ENCODE results near the gene RHOG.

The RHOG gene

DNA sequence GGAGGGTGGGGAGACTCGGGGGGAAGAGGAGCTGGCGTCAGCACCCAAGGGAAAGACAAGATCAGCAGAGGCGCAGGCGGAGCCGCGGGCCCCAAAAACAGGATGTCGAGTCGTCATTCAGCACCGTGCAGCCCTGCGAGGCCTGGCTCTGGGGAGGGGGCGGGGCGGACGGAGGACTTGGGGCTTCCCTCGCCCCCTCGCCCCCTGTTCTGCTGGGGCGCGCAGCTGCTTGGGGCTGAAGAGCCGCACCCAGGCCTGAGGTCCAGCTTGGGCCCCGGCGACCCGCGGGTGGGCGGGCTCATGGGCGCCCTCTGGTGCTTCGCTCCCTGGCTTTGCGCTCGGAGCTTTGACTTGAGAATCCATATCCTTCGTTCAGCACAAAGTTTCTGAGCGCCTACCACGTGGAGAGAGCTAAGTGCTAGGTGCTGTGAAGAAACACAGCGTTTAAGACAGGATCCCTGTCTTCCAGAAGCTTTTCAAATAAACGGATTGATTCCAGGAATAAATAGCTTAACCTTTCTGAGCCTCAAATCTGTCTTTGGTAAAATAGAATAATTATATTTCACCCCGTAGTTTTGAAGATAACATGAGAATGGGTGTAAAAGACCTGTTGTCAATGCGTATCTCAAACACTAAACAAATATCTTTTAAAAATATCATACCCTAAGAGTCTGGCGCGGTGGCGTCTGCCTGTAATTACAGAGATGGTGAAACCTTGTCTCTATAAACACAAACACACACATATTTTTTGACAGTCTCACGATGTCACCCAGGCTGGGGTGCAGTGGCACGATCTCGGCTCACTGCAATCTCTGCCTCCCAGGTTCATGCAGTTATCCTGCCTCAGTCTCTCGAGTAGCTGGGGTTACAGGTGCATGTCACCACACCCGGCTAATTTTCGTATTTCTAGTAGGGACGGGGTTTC lies 929 bp upstream of the RHOG start:
- peak overlapping the region; percentile 69 for H2BK120ac ChIP-seq (ENCODE audit: low read depth, low read length)
- peak overlapping the region; percentile 68 for H3K9ac ChIP-seq (ENCODE audit: low read length)
- peak overlapping the region; percentile 5 for H2BK5ac ChIP-seq (ENCODE audit: low read length)
- H3K4me1 ChIP-seq (ENCODE audit: control insufficient read depth, low read depth, low read length) = peaks cover 17% of the 10 kb centered on the region
- H3K27ac ChIP-seq (ENCODE audit: low read depth, low read length) = peak overlapping the region; percentile 55
- H3K4me3 ChIP-seq (ENCODE audit: low read length) = peak overlapping the region; percentile 8
- peak; percentile 88 for DNase-seq
- peaks cover 30% of the 10 kb centered on the region for H3K79me1 ChIP-seq (ENCODE audit: low read length)
- H3K4me2 ChIP-seq (ENCODE audit: low read length) = peak overlapping the region; percentile 16
- H3K27me3 ChIP-seq (ENCODE audit: insufficient read depth, low read length, poor library complexity) = no peaks in the 10 kb centered on the region
- no peak overlapping the region for H3K23ac ChIP-seq (ENCODE audit: low read length)
- no peak overlapping the region for H4K5ac ChIP-seq (ENCODE audit: low read length)
- peak overlapping the region; percentile 99 for H3K4ac ChIP-seq (ENCODE audit: low read depth, low read length)
- no peak overlapping the region for H2AK5ac ChIP-seq (ENCODE audit: low read length)
- H3K79me2 ChIP-seq (ENCODE audit: control insufficient read depth, insufficient read depth, low read length) = peaks cover 30% of the 10 kb centered on the region
- WGBS (ENCODE audit: extremely low coverage, insufficient coverage, low lambda C conversion rate) = no CpG with 5 or more reads among the region's 44 CpGs
- peak overlapping the region; percentile 92 for H4K8ac ChIP-seq (ENCODE audit: low read depth, low read length)
- no peaks in the 10 kb centered on the region for H3K36me3 ChIP-seq (ENCODE audit: control insufficient read depth, insufficient read depth, low read length)
- H2BK15ac ChIP-seq (replicated peaks; ENCODE audit: low read depth) = no peak overlapping the region
- H3K18ac ChIP-seq (ENCODE audit: low read length) = peak overlapping the region; percentile 97
- peak overlapping the region; percentile 90 for H3K56ac ChIP-seq (ENCODE audit: low read length)

DNA sequence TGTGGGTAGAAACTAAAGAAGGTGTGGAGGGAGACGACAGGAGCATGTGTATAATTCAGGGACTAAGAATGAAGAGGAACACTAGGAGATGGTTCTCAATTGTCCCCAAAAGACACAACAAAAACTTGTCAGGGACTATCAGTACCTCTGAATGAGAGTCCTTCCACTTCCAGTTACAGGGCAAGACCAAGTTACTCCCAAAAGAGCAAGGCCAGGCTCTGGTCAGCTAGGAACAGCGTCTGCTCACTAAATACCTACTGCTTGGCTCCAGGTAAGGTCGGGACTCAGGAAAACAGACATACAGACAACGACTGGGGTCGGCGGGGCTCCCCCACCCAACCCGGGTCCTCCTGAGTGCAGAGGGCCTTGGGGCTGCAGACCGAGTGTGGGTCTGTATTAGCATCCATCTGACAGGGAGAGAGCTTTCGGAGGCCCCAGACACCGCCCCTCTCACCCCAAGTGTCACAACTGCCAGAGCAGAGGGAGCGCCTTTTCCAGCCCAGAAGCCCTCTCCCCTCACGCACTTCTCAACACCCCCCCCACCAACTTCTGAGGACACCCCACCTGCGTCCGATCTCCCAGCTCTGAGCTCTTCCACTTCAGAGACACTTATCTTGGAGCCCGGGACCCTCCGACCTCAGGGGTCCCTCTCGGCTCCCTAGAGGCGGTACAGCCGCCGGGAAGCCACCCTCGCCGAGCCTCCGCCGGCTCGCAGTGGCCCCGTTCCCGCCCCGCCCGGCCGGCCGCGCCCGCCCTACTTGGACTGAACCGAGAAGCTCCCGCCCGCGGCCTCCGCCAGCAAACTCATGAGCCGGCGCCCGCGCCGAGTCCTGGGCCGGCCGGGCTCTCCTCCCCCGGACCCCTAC lies 522 bp downstream of the RHOG start:
- Histone ChIP-seq H3K9ac (ENCODE audit: low read length) (peak overlapping the region; percentile 87), H3K27ac (ENCODE audit: low read depth, low read length) (peak overlapping the region; percentile 42), H3K4me2 (ENCODE audit: low read length) (peak overlapping the region; percentile 79), H3K4me1 (ENCODE audit: control insufficient read depth, low read depth, low read length) (peaks cover 22% of the 10 kb centered on the region), H3K36me3 (ENCODE audit: control insufficient read depth, insufficient read depth, low read length) (no peaks in the 10 kb centered on the region), H2BK5ac (ENCODE audit: low read length) (no peak overlapping the region), H3K18ac (ENCODE audit: low read length) (peak overlapping the region; percentile 96), H3K56ac (ENCODE audit: low read length) (peak overlapping the region; percentile 86), H2AK5ac (ENCODE audit: low read length) (no peak overlapping the region), H3K4me3 (ENCODE audit: low read length) (peak overlapping the region; percentile 65), H3K23ac (ENCODE audit: low read length) (no peak overlapping the region), H3K27me3 (ENCODE audit: insufficient read depth, low read length, poor library complexity) (no peaks in the 10 kb centered on the region), H4K8ac (ENCODE audit: low read depth, low read length) (peak overlapping the region; percentile 95), H4K5ac (ENCODE audit: low read length) (no peak overlapping the region), H2BK15ac (replicated peaks; ENCODE audit: low read depth) (no peak overlapping the region), H3K4ac (ENCODE audit: low read depth, low read length) (peak overlapping the region; percentile 83), H2BK120ac (ENCODE audit: low read depth, low read length) (no peak overlapping the region), H3K79me1 (ENCODE audit: low read length) (peaks cover 36% of the 10 kb centered on the region), H3K79me2 (ENCODE audit: control insufficient read depth, insufficient read depth, low read length) (peaks cover 32% of the 10 kb centered on the region)
- no peak for DNase-seq
- WGBS (ENCODE audit: extremely low coverage, insufficient coverage, low lambda C conversion rate) = no CpG with 5 or more reads among the region's 46 CpGs

DNA sequence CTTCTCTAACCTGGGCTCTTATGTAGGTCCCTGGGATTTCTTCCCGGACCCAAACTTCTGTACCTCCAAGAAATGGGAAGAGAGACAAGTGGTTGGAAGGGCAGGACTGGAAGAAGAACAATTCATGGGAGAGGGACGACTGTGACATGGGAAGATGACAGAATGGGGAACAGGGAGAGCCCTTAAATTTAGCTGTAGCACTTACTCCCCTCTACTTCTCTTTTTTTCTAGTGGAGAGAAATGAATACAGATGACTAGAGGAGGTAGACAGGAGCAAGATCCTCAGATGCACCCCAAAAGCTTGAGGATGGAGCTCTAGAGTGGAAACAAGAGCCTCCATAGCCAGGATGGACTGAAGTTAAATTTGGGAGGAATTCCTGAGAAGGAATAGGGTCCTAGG lies 2.3 kb downstream of the RHOG start:
- Histone ChIP-seq H4K8ac (ENCODE audit: low read depth, low read length) (no peak overlapping the region), H3K27ac (ENCODE audit: low read depth, low read length) (no peak overlapping the region), H2BK120ac (ENCODE audit: low read depth, low read length) (no peak overlapping the region), H3K79me1 (ENCODE audit: low read length) (peaks cover 42% of the 10 kb centered on the region), H3K4me1 (ENCODE audit: control insufficient read depth, low read depth, low read length) (peaks cover 28% of the 10 kb centered on the region), H3K56ac (ENCODE audit: low read length) (no peak overlapping the region), H3K18ac (ENCODE audit: low read length) (no peak overlapping the region), H4K5ac (ENCODE audit: low read length) (no peak overlapping the region), H3K27me3 (ENCODE audit: insufficient read depth, low read length, poor library complexity) (no peaks in the 10 kb centered on the region), H3K4me2 (ENCODE audit: low read length) (no peak overlapping the region), H3K9ac (ENCODE audit: low read length) (no peak overlapping the region), H2AK5ac (ENCODE audit: low read length) (no peak overlapping the region), H3K23ac (ENCODE audit: low read length) (no peak overlapping the region), H2BK15ac (replicated peaks; ENCODE audit: low read depth) (no peak overlapping the region), H3K79me2 (ENCODE audit: control insufficient read depth, insufficient read depth, low read length) (peaks cover 34% of the 10 kb centered on the region), H2BK5ac (ENCODE audit: low read length) (no peak overlapping the region), H3K36me3 (ENCODE audit: control insufficient read depth, insufficient read depth, low read length) (no peaks in the 10 kb centered on the region), H3K4ac (ENCODE audit: low read depth, low read length) (no peak overlapping the region), H3K4me3 (ENCODE audit: low read length) (no peak overlapping the region)
- no peak for DNase-seq
- WGBS (ENCODE audit: extremely low coverage, insufficient coverage, low lambda C conversion rate) = no CpG with 5 or more reads among the region's 2 CpGs

DNA sequence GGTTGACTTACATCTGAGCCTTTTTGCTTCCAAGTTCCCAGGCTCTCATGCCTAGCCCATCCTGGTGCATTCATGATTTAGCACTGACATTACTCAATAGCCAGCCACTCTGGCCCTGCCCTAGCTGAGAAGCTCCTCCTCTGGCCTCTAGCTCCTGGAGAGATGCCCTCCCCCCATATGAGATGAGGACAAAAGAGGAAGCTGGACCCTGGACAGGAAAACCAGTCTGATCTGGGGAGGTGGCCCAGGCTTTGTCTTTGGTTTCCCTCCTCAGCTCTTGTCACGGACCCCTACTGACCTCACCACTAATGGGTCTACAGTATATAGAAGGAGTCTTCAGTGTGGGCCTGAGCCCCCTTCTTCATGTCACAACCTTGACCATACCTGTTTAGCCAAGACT lies 3.0 kb downstream of the RHOG start:
- no peak overlapping the region for H3K56ac ChIP-seq (ENCODE audit: low read length)
- H4K5ac ChIP-seq (ENCODE audit: low read length) = no peak overlapping the region
- no peaks in the 10 kb centered on the region for H3K27me3 ChIP-seq (ENCODE audit: insufficient read depth, low read length, poor library complexity)
- H3K9ac ChIP-seq (ENCODE audit: low read length) = no peak overlapping the region
- H3K27ac ChIP-seq (ENCODE audit: low read depth, low read length) = no peak overlapping the region
- H4K8ac ChIP-seq (ENCODE audit: low read depth, low read length) = no peak overlapping the region
- peaks cover 28% of the 10 kb centered on the region for H3K4me1 ChIP-seq (ENCODE audit: control insufficient read depth, low read depth, low read length)
- no peak overlapping the region for H2BK15ac ChIP-seq (replicated peaks; ENCODE audit: low read depth)
- H2AK5ac ChIP-seq (ENCODE audit: low read length) = no peak overlapping the region
- H3K18ac ChIP-seq (ENCODE audit: low read length) = no peak overlapping the region
- H2BK5ac ChIP-seq (ENCODE audit: low read length) = no peak overlapping the region
- peaks cover 45% of the 10 kb centered on the region for H3K79me1 ChIP-seq (ENCODE audit: low read length)
- H2BK120ac ChIP-seq (ENCODE audit: low read depth, low read length) = no peak overlapping the region
- peaks cover 37% of the 10 kb centered on the region for H3K79me2 ChIP-seq (ENCODE audit: control insufficient read depth, insufficient read depth, low read length)
- H3K4me3 ChIP-seq (ENCODE audit: low read length) = no peak overlapping the region
- DNase-seq = no peak
- no peak overlapping the region for H3K4ac ChIP-seq (ENCODE audit: low read depth, low read length)
- no peaks in the 10 kb centered on the region for H3K36me3 ChIP-seq (ENCODE audit: control insufficient read depth, insufficient read depth, low read length)
- no peak overlapping the region for H3K4me2 ChIP-seq (ENCODE audit: low read length)
- peak overlapping the region; percentile 48 for H3K23ac ChIP-seq (ENCODE audit: low read length)
- no CpG with 5 or more reads among the region's 1 CpG for WGBS (ENCODE audit: extremely low coverage, insufficient coverage, low lambda C conversion rate)

DNA sequence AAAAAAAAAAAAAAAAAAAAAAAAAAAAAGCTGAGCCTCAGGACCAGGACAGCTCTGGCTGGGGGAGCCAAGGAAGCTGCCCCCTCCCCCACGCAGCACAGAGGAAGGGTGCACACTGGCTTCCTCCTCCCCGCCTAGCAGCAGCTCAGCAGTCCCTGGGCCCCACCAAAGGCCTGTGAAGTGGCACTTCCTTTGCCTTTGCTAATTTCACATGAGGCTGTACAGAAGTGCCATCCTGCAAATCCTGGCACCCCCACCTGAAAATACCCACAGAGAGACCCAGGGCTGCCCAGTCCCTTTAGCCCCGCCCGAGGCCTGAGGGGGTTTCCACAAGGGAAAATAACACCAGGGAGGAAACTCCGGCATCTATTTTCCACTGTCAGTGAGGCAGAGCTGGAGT lies 3.9 kb downstream of the RHOG start:
- Histone ChIP-seq H3K9ac (ENCODE audit: low read length) (peak overlapping the region; percentile 20), H3K79me2 (ENCODE audit: control insufficient read depth, insufficient read depth, low read length) (peaks cover 37% of the 10 kb centered on the region), H3K79me1 (ENCODE audit: low read length) (peaks cover 51% of the 10 kb centered on the region), H3K18ac (ENCODE audit: low read length) (no peak overlapping the region), H3K27me3 (ENCODE audit: insufficient read depth, low read length, poor library complexity) (no peaks in the 10 kb centered on the region), H3K4me3 (ENCODE audit: low read length) (no peak overlapping the region), H2AK5ac (ENCODE audit: low read length) (no peak overlapping the region), H3K36me3 (ENCODE audit: control insufficient read depth, insufficient read depth, low read length) (peaks cover under 1% of the 10 kb centered on the region), H3K27ac (ENCODE audit: low read depth, low read length) (no peak overlapping the region), H4K5ac (ENCODE audit: low read length) (no peak overlapping the region), H3K23ac (ENCODE audit: low read length) (no peak overlapping the region), H3K56ac (ENCODE audit: low read length) (no peak overlapping the region), H2BK15ac (replicated peaks; ENCODE audit: low read depth) (no peak overlapping the region), H3K4me1 (ENCODE audit: control insufficient read depth, low read depth, low read length) (peaks cover 28% of the 10 kb centered on the region), H2BK5ac (ENCODE audit: low read length) (no peak overlapping the region), H2BK120ac (ENCODE audit: low read depth, low read length) (no peak overlapping the region), H4K8ac (ENCODE audit: low read depth, low read length) (no peak overlapping the region), H3K4me2 (ENCODE audit: low read length) (no peak overlapping the region), H3K4ac (ENCODE audit: low read depth, low read length) (no peak overlapping the region)
- no CpG with 5 or more reads among the region's 5 CpGs for WGBS (ENCODE audit: extremely low coverage, insufficient coverage, low lambda C conversion rate)
- no peak for DNase-seq

Measured in mesendoderm (in vitro differentiated cells).